ENCODE results near the gene CDH20.

GRCh38 chr18:61326407-61326806, 6.8 kb upstream of the CDH20 start:
- TF ChIP-seq CTCF (IDR thresholded peaks at IDR 0.05) = no peak
- TF ChIP-seq ZFX (IDR thresholded peaks at IDR 0.05; ENCODE audit: borderline replicate concordance) = no peak
